Naive thymus-derived CD4-positive, alpha-beta T cell (primary cell): Measurements from ENCODE around the gene DYNLT2B. TPM values are rescaled to one million over a fixed set of nuclear protein-coding genes. Genes with fewer than 3 reads are reported as not detected.
A peak's percentile ranks its signal among the peaks of the same experiment; 100 is the strongest.
"Not testable (repeated sequence)": the region's sequence is repeated elsewhere in the genome, so short reads cannot be mapped to it uniquely, and the experiment has no call there.

Experiments used
- ATAC-seq: fragments of 150-1000 bp; cut with Tn5 transposase; 2 replicates; pipeline ENCODE4 v1.10.0; 2021; ENCODE audit warnings: mild to moderate bottlenecking, moderate library complexity
- CTCF ChIA-PET: fragments of 350-600 bp; sonication (Branson Sonifier 250); formaldehyde crosslinking; loops from one replicate; lab custom pipeline; 2021; ENCODE audit warnings: antibody characterized with exemption; lab: Charles Lee
- POLR2A ChIA-PET: fragments of 350-600 bp; sonication (Branson Sonifier 250); formaldehyde crosslinking; loops from one replicate; lab custom pipeline; 2021; ENCODE audit warnings: antibody characterized with exemption, inconsistent platforms; lab: Charles Lee
- DNase-seq, 9 donors: peaks; one replicate each; pipeline versions ENCODE4 v3.0.0 to v3.0.0-alpha.2; 2020 to 2022; ENCODE audit warnings: mixed read lengths in 1 of 9
- H3K27ac ChIP-seq: one replicate; pipeline ENCODE4 v1.7.0; 2013; ENCODE audit warnings: mild to moderate bottlenecking, low read depth, low read length, moderate library complexity
- H3K27me3 ChIP-seq, 2 donors: one replicate each; pipeline ENCODE4 v1.7.0; 2013; ENCODE audit warnings: low read length in 2 of 2, mild to moderate bottlenecking in 2 of 2, moderate library complexity in 2 of 2; ENCODE audit not compliant: control insufficient read depth in 2 of 2, insufficient read depth in 2 of 2
- H3K36me3 ChIP-seq, 3 experiments: 1 replicate in 2 of 3; 2 replicates in 1 of 3; pipeline ENCODE4 v1.7.0; 2013; ENCODE audit warnings: low read length in 3 of 3, mild to moderate bottlenecking in 3 of 3, moderate library complexity in 1 of 3; ENCODE audit not compliant: insufficient read depth in 3 of 3, control insufficient read depth in 2 of 3
- H3K4me1 ChIP-seq, 2 donors: one replicate each; pipeline ENCODE4 v1.7.0; 2013; ENCODE audit warnings: low read length in 2 of 2, mild to moderate bottlenecking in 2 of 2, moderate library complexity in 1 of 2; ENCODE audit not compliant: control insufficient read depth in 2 of 2, insufficient read depth in 2 of 2
- H3K4me3 ChIP-seq: 2 replicates; pipeline ENCODE4 v1.7.0; 2013; ENCODE audit warnings: mild to moderate bottlenecking, low read length
- H3K9me3 ChIP-seq, 3 experiments: 1 replicate in 2 of 3; 2 replicates in 1 of 3; pipeline ENCODE4 v1.7.0; 2013; ENCODE audit warnings: low read length in 3 of 3; ENCODE audit not compliant: control insufficient read depth in 2 of 3
- H3K27ac Mint-ChIP-seq, 9 donors: one replicate each; pipeline ENCODE4 v1.8.0; 2020 to 2022; ENCODE audit warnings: mixed read lengths in 9 of 9, mild to moderate bottlenecking in 8 of 9, moderate library complexity in 5 of 9, inconsistent platforms in 2 of 9
- H3K27me3 Mint-ChIP-seq, 5 donors: one replicate each; pipeline ENCODE4 v1.8.0; 2021 to 2022; ENCODE audit warnings: mixed read lengths in 5 of 5, mild to moderate bottlenecking in 1 of 5
- H3K36me3 Mint-ChIP-seq, 5 donors: one replicate each; pipeline ENCODE4 v1.8.0; 2020 to 2022; ENCODE audit warnings: mixed read lengths in 5 of 5, mild to moderate bottlenecking in 3 of 5, inconsistent platforms in 1 of 5
- H3K4me1 Mint-ChIP-seq, 7 donors: one replicate each; pipeline ENCODE4 v1.8.0; 2020 to 2022; ENCODE audit warnings: mixed read lengths in 7 of 7, mild to moderate bottlenecking in 3 of 7, inconsistent platforms in 1 of 7
- H3K4me3 Mint-ChIP-seq, 10 donors: one replicate each; pipeline ENCODE4 v1.8.0; 2020 to 2022; ENCODE audit warnings: mild to moderate bottlenecking in 10 of 10, mixed read lengths in 10 of 10, moderate library complexity in 6 of 10, inconsistent platforms in 2 of 10
- H3K9me3 Mint-ChIP-seq, 11 donors: one replicate each; pipeline ENCODE4 v1.8.0; 2020 to 2022; ENCODE audit warnings: mixed read lengths in 11 of 11, mild to moderate bottlenecking in 4 of 11, inconsistent platforms in 1 of 11, moderate library complexity in 1 of 11
- intact Hi-C, 2 donors: fragments of 100-400 bp; cut with micrococcal nuclease; formaldehyde crosslinking; loops; one replicate each; pipeline ENCODE4 v1.15.1; 2023
- polyA plus RNA-seq, 2 donors: library from polyadenylated mRNA; unstranded; fragments of 300-500 nt; fragmentation: Illumina TruSeq; gene quantifications; one replicate each; pipeline ENCODE4 v1.2.3, GENCODE V29; 2021
- total RNA-seq, 6 experiments: library from RNA in 5 of 6; stranded (reverse) in 5 of 6; gene quantifications; 1 replicate in 5 of 6; 2 replicates in 1 of 6; pipeline ENCODE4 v1.2.3 and lab custom pipeline; 2021 to 2026

The DYNLT2B gene
- total and polyA plus RNA-seq, 7 experiments from 2014 or later: 3.3 to 20.8 (median 5.1) TPM

GRCh38 chr3:196320137-196320536 is 2.1 kb upstream of the DYNLT2B start:
- CTCF ChIA-PET: no interaction called here
- ATAC-seq (no peak), DNase-seq (no peak)
- Mint-ChIP-seq H3K4me1 (peaks cover 0 to 19% (median 10%) of the 10 kb centered on the region in 7 donors), H3K27ac (peak overlapping the region in 1 of 9 donors; percentile 13), H3K36me3 (peaks cover 0 to 6% (median 3%) of the 10 kb centered on the region in 5 donors), H3K27me3 (no peaks in the 10 kb centered on the region), H3K4me3 (peak overlapping the region in 2 of 10 donors; percentile 13 to 25), H3K9me3 (peaks cover 0 to 8% (median 0%) of the 10 kb centered on the region in 11 donors)
- Histone ChIP-seq H3K9me3 (no peaks in the 10 kb centered on the region), H3K4me3 (no peak overlapping the region), H3K27me3 (no peaks in the 10 kb centered on the region), H3K27ac (no peak overlapping the region), H3K4me1 (no peaks in the 10 kb centered on the region), H3K36me3 (no peaks in the 10 kb centered on the region)
- intact Hi-C loops: no loop called here
- POLR2A ChIA-PET: no interaction called here

- not testable (repeated sequence) for DNase-seq, H3K9me3 ChIP-seq, ATAC-seq, H3K4me1 ChIP-seq, H3K27me3 Mint-ChIP-seq, H3K27me3 ChIP-seq, H3K36me3 ChIP-seq, H3K9me3 Mint-ChIP-seq
- H3K27ac Mint-ChIP-seq: peak overlapping the region; percentile 88 to 98 (median 92)
- H3K4me1 Mint-ChIP-seq: peaks cover 0 to 23% (median 9%) of the 10 kb centered on the region in 7 donors
- H3K27ac ChIP-seq: peak overlapping the region; percentile 90
- ChIA-PET POLR2A (interaction anchor here (0.6 to 3.2 kb wide), 10 partner anchors 8 to 1920 kb away, joined by 3 to 22 read pairs (median 6); partner anchors contain the start of genes PCYT1A and UBXN7), CTCF (interaction anchor here (0.6 kb wide), 1 partner anchor 34 kb away, joined by 3 read pairs; no protein-coding TSS in a partner anchor)
- H3K36me3 Mint-ChIP-seq: peaks cover 0 to 10% (median 0%) of the 10 kb centered on the region in 5 donors
- H3K4me3 Mint-ChIP-seq: peak overlapping the region; percentile 82 to 95 (median 94)
- peak overlapping the region; percentile 89 for H3K4me3 ChIP-seq
- intact Hi-C loops: loop anchor here in 1 of 2 donors (1.0 to 5.0 kb wide), 3 partner anchors 100 to 251 kb away; partner anchors contain the start of genes FBXO45, SLC51A, UBXN7 and WDR53
Observed at GRCh38 chr3:196316799-196317686, 997 bp downstream of the DYNLT2B start.

GRCh38 chr3:196315821-196316220 is 2.2 kb downstream of the DYNLT2B start:
- Mint-ChIP-seq H3K4me1 (peaks cover 0 to 23% (median 9%) of the 10 kb centered on the region in 7 donors), H3K27me3 (no peaks in the 10 kb centered on the region), H3K27ac (peak overlapping the region in 5 of 9 donors; percentile 14 to 93 (median 65)), H3K4me3 (peak overlapping the region in 2 of 10 donors; percentile 20 to 39), H3K36me3 (peaks cover 0 to 10% (median 0%) of the 10 kb centered on the region in 5 donors), H3K9me3 (peaks cover 0 to 8% (median 0%) of the 10 kb centered on the region in 11 donors)
- DNase-seq (no peak), ATAC-seq (no peak)
- Histone ChIP-seq H3K9me3 (no peaks in the 10 kb centered on the region), H3K27me3 (no peaks in the 10 kb centered on the region), H3K27ac (no peak overlapping the region), H3K4me3 (no peak overlapping the region), H3K36me3 (no peaks in the 10 kb centered on the region), H3K4me1 (no peaks in the 10 kb centered on the region)
- POLR2A ChIA-PET: interaction anchor here (0.8 kb wide), 1 partner anchor 35 kb away, joined by 3 read pairs; no protein-coding TSS in a partner anchor
- CTCF ChIA-PET: interaction anchor here (0.7 kb wide), 1 partner anchor 8 kb away, joined by 3 read pairs; no protein-coding TSS in a partner anchor
- intact Hi-C loops: loop anchor here in 1 of 2 donors (5.0 kb wide), 1 partner anchor 99 kb away; the partner anchor contains the start of gene SLC51A

GRCh38 chr3:196314597-196314996 is 3.4 kb downstream of the DYNLT2B start:
- peaks cover 0 to 8% (median 0%) of the 10 kb centered on the region in 11 donors for H3K9me3 Mint-ChIP-seq
- Histone ChIP-seq H3K4me3 (no peak overlapping the region), H3K27ac (no peak overlapping the region), H3K36me3 (no peaks in the 10 kb centered on the region), H3K4me1 (no peaks in the 10 kb centered on the region), H3K9me3 (no peaks in the 10 kb centered on the region), H3K27me3 (no peaks in the 10 kb centered on the region)
- CTCF ChIA-PET: no interaction called here
- ATAC-seq: no peak
- H3K27ac Mint-ChIP-seq: peak overlapping the region; percentile 25 to 79 (median 56)
- H3K4me3 Mint-ChIP-seq: peak overlapping the region in 2 of 10 donors; percentile 0 to 2
- peaks cover 0 to 10% (median 0%) of the 10 kb centered on the region in 5 donors for H3K36me3 Mint-ChIP-seq
- DNase-seq: no peak
- POLR2A ChIA-PET: interaction anchor here (0.6 to 0.8 kb wide), 4 partner anchors 26 to 139 kb away, joined by 3 to 5 read pairs (median 3); partner anchors contain the start of gene PCYT1A
- H3K4me1 Mint-ChIP-seq: peaks cover 0 to 22% (median 9%) of the 10 kb centered on the region in 7 donors
- intact Hi-C loops: no loop called here
- H3K27me3 Mint-ChIP-seq: no peaks in the 10 kb centered on the region

DNA sequence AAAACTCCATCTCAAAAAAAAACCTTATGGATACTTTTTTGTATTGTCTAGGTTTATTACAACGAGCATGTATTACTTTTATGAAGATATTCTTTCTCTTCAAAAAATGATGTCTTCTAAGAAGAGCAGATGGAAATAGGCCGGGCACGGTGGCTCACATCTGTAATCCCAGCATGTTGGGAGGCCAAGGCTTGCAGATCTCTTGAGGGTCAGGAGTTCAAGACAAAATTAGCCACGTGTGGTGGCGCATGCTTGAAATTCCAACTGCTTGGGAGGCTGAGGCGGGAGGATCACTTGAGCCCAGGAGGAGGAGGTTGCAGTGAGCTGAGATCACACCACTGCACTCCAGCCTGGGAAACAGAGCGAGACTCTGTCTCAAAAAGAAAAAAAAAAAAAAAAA is 4.0 kb downstream of the DYNLT2B start:
- H3K9me3 ChIP-seq, H3K9me3 Mint-ChIP-seq, H3K36me3 ChIP-seq, H3K27ac ChIP-seq, H3K27me3 ChIP-seq, CTCF ChIA-PET, POLR2A ChIA-PET, DNase-seq, intact Hi-C loops, H3K27me3 Mint-ChIP-seq, H3K4me3 ChIP-seq, ATAC-seq, H3K4me1 ChIP-seq: not testable (repeated sequence)
- H3K27ac Mint-ChIP-seq: peak overlapping the region in 4 of 9 donors; percentile 26 to 79 (median 51)
- peak overlapping the region in 1 of 10 donors; percentile 49 for H3K4me3 Mint-ChIP-seq
- peaks cover 0 to 17% (median 8%) of the 10 kb centered on the region in 7 donors for H3K4me1 Mint-ChIP-seq
- H3K36me3 Mint-ChIP-seq: peaks cover 0 to 10% (median 0%) of the 10 kb centered on the region in 5 donors

DNA sequence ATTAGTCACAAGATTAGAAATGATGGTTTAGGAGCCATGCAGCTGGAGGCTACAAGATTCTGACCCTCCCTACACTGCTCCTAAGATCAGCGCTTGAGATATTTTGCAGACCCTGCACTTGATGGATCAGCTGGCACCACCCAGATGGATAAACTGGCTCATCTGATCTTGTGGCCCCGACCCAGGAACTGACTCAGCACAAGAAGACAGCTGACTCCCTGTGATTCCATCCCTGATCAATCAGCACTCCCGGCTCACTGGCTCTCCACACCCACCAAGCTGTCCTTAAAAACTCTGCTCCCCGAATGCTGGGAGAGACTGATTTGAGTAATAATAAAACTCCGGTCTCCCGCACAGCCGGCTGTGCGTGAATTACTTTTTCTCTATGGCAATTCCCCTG is 15.1 kb downstream of the DYNLT2B start:
- POLR2A ChIA-PET, DNase-seq, H3K36me3 ChIP-seq, H3K4me1 Mint-ChIP-seq, ATAC-seq, H3K27ac ChIP-seq, H3K9me3 Mint-ChIP-seq, H3K4me1 ChIP-seq, H3K4me3 Mint-ChIP-seq, H3K4me3 ChIP-seq, H3K9me3 ChIP-seq, H3K27me3 ChIP-seq, H3K27ac Mint-ChIP-seq, CTCF ChIA-PET, H3K27me3 Mint-ChIP-seq, intact Hi-C loops: not testable (repeated sequence)
- peaks cover 5 to 25% (median 17%) of the 10 kb centered on the region in 5 donors for H3K36me3 Mint-ChIP-seq
